ENCODE data around the gene USP40.

USP40 gene

DNA sequence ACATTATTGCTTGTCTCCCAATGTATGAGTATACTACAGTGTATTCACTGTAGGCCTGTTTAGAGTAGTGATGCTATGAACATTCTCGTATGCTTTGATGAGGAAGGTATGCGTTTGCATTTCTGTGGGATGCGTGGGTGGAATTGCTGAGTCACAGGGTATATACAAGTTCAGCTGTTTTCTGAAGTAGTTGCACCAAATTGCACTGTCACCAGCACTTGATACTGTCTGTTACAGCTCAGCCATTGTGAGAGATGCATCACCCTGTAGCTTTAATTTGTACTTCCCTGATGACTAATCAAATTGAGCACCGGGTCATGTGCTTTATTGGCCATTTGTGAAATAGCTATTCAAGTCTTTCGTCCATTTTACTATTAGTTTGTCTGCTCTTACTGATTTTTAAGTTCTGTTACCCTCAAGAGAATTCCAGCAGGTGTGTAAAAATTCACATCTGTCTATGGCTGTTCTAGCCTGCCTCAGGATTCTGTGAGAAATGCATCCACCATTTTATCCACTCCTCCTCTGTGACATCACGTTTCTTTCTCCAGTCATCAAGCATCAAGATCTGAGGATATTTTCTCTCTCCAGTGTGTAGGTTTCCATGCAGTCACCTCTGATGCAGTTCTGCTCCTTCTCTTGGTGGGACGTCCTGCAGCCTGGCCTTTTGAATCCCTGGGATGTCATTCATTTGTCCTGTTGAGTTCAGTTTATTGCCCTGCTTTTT is 139.8 kb downstream of the USP40 start:
- Mint-ChIP-seq H3K9me3 (peaks cover 3% of the 10 kb centered on the region), H3K27ac (peak overlapping the region; percentile 9 to 64 (median 37)), H3K4me1 (peaks cover 67% of the 10 kb centered on the region), H3K36me3 (ENCODE audit: low read depth) (peaks cover 20% of the 10 kb centered on the region), H3K27me3 (ENCODE audit: low read depth) (no peaks in the 10 kb centered on the region), H3K4me3 (peak overlapping the region in 1 of 3 experiments; percentile 40)
- TF ChIP-seq, protein P1, sequence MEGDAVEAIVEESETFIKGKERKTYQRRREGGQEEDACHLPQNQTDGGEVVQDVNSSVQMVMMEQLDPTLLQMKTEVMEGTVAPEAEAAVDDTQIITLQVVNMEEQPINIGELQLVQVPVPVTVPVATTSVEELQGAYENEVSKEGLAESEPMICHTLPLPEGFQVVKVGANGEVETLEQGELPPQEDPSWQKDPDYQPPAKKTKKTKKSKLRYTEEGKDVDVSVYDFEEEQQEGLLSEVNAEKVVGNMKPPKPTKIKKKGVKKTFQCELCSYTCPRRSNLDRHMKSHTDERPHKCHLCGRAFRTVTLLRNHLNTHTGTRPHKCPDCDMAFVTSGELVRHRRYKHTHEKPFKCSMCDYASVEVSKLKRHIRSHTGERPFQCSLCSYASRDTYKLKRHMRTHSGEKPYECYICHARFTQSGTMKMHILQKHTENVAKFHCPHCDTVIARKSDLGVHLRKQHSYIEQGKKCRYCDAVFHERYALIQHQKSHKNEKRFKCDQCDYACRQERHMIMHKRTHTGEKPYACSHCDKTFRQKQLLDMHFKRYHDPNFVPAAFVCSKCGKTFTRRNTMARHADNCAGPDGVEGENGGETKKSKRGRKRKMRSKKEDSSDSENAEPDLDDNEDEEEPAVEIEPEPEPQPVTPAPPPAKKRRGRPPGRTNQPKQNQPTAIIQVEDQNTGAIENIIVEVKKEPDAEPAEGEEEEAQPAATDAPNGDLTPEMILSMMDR (IDR thresholded peaks at IDR 0.05; ENCODE audit: unreplicated experiment in 3 of 3), result no peak
